NCI-H1436 treated with DMSO at 0.1 percent for 48 hours (cell line): ENCODE measurements around the gene GDA.

Experiments
- DNase-seq: peaks from one replicate; lab custom pipeline; 2025; lab: John Stamatoyannopoulos, UW

GDA gene

DNA sequence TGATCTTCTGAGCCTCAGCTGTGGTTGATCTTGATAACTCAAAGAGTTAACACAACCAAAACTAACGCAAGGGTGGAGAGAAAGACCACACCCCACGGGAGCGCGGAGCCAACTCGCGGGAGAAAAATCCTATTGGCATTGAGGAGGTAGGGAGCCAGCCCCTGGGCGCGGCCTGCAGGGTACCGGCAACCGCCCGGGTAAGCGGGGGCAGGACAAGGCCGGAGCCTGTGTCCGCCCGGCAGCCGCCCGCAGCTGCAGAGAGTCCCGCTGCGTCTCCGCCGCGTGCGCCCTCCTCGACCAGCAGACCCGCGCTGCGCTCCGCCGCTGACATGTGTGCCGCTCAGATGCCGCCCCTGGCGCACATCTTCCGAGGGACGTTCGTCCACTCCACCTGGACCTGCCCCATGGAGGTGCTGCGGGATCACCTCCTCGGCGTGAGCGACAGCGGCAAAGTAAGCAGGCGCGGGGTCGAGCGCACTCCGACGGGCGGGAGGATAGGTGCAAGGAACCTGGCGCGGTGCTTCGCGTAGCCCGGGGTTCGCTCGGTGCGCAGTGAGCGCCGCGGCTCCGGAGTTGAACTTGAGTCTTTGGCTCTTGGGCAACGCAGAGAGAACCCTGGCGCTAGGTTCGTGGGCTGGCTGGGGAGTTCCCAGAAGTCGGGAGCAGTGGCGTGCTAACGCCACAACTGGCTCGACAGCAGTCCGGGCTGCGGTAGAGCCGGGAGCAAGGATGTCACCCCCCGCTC, at the start of gene GDA:
Gene GDA, plus strand, starts transcription at position 210 of the 745 bp plus-strand sequence. Its CDS starts 120 bp downstream, at position 330.
- no peak for DNase-seq

DNA sequence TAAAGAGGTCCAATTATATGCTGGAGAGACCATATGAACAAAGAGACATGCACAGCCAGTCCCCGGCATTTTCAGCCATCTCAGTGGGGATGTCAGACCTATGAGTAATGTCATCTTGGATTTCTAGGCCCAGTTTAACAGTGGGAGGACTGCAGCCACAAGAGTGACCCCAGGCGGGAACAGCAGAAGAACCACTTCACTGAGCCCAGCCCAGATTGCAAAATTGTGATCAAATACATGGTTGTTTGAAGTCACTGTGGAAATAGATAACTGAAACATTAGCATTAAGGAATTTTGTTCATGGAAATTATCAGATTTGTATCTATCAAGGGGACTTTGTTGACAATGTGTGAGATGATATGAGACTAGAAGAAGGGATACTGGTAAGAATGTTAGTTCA, 46.7 kb upstream of the GDA start:
- DNase-seq = no peak

- DNase-seq = no peak
Measured at GRCh38 chr9:72113056-72113455, 36.2 kb upstream of the GDA start.

DNA sequence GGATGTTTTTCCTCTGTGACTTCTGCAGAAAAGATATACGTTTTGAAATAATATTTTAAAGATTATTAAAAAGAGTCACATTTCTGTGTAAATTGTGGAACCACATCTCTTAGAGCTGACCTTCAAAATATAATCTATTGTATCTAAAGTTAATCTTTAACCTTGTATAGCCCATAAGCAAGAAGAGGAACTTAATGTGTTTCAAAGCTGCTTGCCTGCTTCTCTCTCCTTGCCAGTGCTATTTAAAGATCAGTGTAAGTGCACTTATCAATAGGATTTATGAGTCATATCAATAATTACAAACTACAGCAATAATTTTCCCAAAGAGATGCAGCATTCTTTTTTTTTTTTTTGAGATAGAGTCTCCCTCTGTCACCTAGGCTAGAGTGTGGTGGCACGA, 29.4 kb upstream of the GDA start:
- no peak for DNase-seq

- DNase-seq = no peak
Measured at GRCh38 chr9:72124947-72125346, 24.3 kb upstream of the GDA start.

DNA sequence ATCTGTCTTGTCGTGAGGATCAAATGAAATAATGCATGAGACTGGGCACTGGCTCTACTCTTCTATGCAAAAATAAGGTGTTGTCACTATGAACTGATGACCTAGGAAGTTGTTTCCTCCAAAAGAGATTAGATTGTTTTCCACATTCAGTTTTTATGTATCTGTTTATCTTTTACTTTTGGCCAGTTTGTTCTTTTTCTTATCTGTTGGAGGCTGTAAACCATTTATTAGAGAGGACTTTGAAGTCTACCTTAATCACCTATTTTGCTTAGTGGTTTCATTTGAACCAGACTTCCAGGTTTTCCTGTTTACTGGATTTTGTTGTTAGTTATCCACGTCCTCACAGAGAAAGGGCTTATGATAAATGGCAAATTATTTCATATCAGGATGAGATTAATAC, 21.5 kb upstream of the GDA start:
- DNase-seq = no peak

- no peak for DNase-seq
Measured at GRCh38 chr9:72128526-72128925, 20.7 kb upstream of the GDA start.

DNA sequence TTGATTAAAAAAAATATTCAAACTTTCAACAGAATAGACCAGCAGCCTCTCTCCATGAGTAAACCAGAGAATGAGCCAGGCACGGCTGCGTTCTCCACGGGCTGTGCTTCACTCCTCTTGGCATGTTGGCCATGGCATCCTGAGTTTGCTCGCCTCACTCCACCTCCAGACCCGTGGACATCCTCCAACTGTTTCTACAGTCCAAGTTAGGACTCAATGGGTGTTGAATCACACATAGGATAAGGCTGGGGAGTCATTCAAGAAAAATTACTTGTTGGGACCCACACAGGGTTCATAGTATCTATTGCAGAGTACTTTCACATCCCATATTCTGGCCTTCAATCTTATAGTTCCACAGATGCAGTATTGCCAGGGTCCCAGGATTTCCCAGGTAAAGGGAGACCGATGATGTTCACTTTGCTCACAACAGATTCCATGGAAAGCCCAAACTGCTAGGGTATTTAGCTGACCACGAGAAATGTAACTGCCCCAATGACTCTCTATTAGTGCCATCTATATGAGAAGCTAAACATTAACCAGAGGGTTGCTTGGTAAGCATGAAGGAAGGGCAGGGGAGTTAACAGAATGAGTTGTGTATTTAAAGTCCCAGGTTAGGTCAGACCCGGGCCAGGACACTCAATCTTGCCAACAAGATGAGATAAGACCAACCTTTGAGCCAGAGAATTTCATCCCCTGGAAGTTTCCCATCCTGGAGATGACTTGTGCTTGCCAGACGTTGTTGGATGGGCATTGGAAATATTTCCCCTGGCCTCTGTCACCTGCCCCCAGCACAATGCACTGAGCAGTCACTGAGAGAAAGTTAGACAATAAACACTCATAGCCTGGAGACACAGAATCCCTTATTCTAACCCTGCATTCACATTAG, 19.7 kb upstream of the GDA start:
- DNase-seq = no peak

DNA sequence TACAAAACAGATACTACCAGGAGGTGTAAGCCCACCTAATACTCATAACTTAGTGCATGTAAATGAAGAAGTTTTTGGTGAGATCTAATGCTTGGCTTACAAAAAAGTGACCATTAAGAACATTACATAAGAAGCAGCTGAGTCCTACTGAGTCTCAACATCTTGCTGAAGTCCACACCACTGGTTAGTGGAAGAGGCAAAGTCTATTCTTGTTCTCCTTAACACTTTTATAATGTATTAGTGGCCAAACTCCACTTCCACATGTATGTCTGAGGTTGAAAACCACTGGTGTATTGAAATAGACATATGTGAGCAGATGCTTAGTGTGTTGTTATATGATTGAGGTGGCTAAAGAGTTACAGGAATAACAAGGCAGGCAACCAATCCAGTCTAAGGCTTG, 18.9 kb upstream of the GDA start:
- DNase-seq = no peak

DNA sequence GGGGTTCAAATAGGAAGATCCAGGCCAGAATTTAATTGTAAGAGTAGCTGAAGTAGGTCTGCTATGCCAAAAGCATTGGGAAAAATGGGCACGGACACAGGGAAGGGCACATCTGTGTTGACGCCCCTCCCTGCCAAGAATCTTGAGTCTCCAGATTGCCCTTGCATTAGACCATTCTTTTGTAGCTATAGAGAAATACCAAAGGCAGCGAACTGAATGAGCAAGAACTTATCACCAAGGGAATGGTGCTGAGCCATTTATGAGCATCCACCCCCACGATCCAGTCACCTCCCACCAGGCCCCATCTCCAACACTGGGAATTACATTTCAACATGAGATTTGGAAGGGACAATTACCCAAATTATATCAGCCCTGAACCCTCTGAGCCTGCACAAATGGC, 18.0 kb upstream of the GDA start:
- DNase-seq = no peak

- no peak for DNase-seq
Measured at GRCh38 chr9:72132052-72132451, 17.2 kb upstream of the GDA start.

DNA sequence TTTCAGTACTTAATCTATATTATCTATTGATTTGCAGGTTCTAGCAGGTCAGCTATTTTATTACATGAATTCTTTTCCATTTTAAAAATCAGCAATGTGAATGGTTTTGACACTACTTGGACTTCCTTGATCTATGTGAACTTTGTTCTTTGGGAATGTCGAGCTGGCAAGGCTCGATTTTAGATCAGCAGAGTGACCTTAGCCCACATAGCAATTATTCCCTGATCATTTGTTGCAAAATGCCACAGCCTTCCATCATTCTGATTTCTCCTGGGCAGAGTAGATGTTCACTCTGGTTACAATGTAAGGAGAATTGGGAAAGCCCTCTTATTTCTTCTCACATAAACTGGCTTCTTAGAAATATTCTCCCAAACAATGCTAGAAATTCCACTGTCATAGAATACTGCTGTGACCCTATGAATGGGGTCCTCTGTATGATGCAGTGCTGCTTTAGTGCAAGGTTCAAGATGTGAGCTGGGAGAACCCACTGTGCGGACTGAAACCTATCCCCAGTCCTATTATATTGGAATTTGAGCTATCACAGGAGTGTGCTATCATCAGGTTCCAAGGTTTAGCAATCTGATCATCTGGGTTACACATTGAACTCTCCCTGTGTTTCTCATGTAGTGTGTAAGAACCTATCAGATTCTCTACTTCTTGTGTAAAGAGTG, 15.7 kb upstream of the GDA start:
- no peak for DNase-seq

GRCh38 chr9:72134801-72135200, 14.4 kb upstream of the GDA start:
- no peak for DNase-seq

GRCh38 chr9:72137697-72138365, 11.4 kb upstream of the GDA start:
- DNase-seq = no peak

- DNase-seq = no peak
Measured at GRCh38 chr9:72139226-72139625, 10.0 kb upstream of the GDA start.

DNA sequence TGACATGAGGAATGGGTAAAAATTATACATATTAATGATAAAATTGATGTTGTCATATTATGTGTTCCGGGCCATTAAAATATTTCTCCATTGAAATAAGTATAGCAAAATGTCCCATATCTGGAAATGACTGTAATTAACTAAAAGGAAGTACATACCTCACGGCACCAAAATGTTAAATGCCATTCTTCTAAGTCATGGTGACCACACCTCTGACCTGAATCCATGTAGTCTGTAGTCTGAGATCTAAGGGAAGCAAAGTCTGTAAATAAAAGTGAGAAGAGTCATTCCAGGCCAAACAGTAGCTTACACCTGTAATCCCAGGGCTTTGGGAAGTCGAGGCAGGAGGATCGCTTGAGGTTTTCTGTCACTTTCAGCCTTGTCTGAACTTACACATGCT, 8.7 kb upstream of the GDA start:
- DNase-seq = no peak

DNA sequence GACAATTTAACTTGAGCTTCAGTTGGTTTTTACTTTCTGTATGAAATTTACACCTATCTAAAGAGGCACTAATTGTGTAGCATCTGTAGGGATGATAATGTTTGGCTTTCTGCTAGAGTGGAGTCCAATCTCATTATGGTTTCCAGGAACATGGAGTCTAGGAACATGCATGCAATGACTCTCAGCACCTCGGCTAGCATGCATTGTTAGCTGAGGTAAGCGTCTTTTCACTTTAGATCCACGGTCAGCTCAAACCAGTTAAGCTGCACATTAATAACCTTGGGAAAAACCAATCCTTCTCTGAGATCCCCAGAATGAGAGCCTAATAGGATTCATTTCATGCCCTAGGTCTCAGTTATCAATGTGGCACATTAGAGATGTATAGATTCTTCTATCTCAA, 7.8 kb upstream of the GDA start:
- no peak for DNase-seq

GRCh38 chr9:72144756-72145492, 4.3 kb upstream of the GDA start:
- no peak for DNase-seq

DNA sequence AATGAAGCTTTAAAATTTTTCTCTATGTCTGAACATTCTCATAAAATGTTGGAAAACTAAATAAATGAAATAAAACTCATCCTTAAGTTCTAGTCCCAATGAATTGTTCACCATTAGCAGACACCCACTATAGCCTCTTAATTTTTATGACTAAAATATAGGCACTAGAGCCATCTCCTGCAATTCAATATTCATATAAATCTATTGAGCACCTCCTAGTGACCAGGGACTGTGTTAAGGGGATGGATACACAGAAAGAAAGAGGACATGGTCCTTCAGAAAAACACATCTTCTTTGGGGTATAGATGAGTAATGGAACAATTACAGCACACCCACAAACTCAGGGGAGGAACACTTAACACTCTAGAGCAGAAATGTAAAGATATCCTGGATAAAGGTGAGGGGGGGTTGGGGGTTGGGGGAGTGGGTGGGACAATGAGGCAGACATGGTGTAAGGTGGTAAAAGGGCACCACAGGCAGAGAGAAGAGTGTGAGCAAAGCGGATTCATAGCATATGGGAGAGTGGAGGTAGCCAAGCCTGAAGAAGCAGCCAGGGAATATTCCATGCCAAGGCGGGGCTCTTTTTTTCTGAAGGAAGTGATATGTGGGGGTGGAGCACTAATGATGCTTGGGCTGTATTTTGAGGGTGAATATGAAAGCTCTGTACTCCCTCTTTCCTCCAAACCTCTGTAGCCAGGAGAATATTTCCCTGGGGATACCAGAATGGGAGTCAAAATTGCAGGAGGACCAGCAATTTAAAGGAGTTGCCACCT, 3.3 kb upstream of the GDA start:
- no peak for DNase-seq

- DNase-seq = no peak
Measured at GRCh38 chr9:72147676-72148075, 1.6 kb upstream of the GDA start.

DNA sequence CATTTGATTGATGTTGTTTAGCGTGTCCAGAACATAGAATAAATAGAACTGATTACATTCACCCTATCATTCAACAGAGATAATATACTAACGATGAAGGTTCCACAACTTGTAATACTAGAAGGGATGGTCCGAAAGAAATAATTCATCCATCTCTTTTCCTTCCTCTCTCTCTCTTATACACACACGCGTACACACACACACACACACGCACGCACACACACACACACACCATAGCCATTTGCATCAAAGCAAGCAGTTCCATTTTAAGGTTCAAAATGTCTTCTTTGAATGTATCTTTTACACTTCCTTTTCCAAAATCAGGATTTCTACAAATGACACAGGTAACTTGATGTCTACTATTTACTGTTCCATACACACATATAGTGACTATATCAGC, 887 bp downstream of the GDA start:
- DNase-seq = no peak
